Lower lobe of right lung (tissue), 2 donors: ENCODE measurements around the gene SLC9A8. TPM values are rescaled to one million over a fixed set of nuclear protein-coding genes. Genes with fewer than 3 reads are reported as not detected.

Experiments
- ATAC-seq, 2 donors: fragments of 200-7000 bp; cut with Tn5 transposase; one replicate each; pipeline ENCODE4 v1.9.1; 2020 to 2022; ENCODE audit warnings: mild to moderate bottlenecking in 2 of 2, moderate library complexity in 2 of 2
- DNase-seq: peaks from one replicate; pipeline ENCODE4 v3.0.0-alpha.2; 2020
- H3K27ac ChIP-seq: fragments of 200-600 bp; one replicate; pipeline ENCODE4 v1.8.0; 2022
- H3K27me3 ChIP-seq: fragments of 200-600 bp; one replicate; pipeline ENCODE4 v1.8.0; 2022; ENCODE audit warnings: low read depth
- H3K36me3 ChIP-seq: fragments of 200-600 bp; one replicate; pipeline ENCODE4 v1.8.0; 2022; ENCODE audit warnings: mild to moderate bottlenecking
- H3K4me1 ChIP-seq: fragments of 200-600 bp; one replicate; pipeline ENCODE4 v1.8.0; 2022
- H3K4me3 ChIP-seq: fragments of 200-600 bp; one replicate; pipeline ENCODE4 v1.8.0; 2022; ENCODE audit warnings: mild to moderate bottlenecking
- H3K9me3 ChIP-seq: fragments of 200-600 bp; one replicate; pipeline ENCODE4 v1.8.0; 2022
- CTCF ChIP-seq: fragments of 200-600 bp; IDR thresholded peaks from one replicate; pipeline ENCODE4 v1.8.0; 2022; ENCODE audit warnings: antibody characterized with exemption, mild to moderate bottlenecking
- intact Hi-C: fragments of 100-400 bp; cut with DNase I; formaldehyde crosslinking; loops from one replicate; pipeline ENCODE4 v1.11.0; 2022
- total RNA-seq: library from RNA; stranded (reverse); fragmentation: NEBNext Ultra II Directional; extraction: Animal tissue kit (Norgen Biotek cat#: 25700); gene quantifications from one replicate; pipeline ENCODE4 v1.2.1, GENCODE V29; 2021
- donor health status: DM: no; HTN: yes; CAD: no; lungs with severe emphysema.

SLC9A8 gene
- total RNA-seq, 1 donor from 2014 or later: 17.7 TPM

- ATAC-seq (peak; percentile 1), DNase-seq (peak; percentile 51)
- intact Hi-C loops: no loop called here
- Histone ChIP-seq H3K36me3 (peaks cover 15% of the 10 kb centered on the region), H3K27ac (peak overlapping the region; percentile 98), H3K27me3 (no peaks in the 10 kb centered on the region), H3K4me1 (peaks cover 33% of the 10 kb centered on the region), H3K4me3 (peak overlapping the region; percentile 99), H3K9me3 (no peaks in the 10 kb centered on the region)
- TF ChIP-seq CTCF: no peak
Observed at GRCh38 chr20:49935746-49936152, 123.1 kb downstream of the SLC9A8 start.

DNA sequence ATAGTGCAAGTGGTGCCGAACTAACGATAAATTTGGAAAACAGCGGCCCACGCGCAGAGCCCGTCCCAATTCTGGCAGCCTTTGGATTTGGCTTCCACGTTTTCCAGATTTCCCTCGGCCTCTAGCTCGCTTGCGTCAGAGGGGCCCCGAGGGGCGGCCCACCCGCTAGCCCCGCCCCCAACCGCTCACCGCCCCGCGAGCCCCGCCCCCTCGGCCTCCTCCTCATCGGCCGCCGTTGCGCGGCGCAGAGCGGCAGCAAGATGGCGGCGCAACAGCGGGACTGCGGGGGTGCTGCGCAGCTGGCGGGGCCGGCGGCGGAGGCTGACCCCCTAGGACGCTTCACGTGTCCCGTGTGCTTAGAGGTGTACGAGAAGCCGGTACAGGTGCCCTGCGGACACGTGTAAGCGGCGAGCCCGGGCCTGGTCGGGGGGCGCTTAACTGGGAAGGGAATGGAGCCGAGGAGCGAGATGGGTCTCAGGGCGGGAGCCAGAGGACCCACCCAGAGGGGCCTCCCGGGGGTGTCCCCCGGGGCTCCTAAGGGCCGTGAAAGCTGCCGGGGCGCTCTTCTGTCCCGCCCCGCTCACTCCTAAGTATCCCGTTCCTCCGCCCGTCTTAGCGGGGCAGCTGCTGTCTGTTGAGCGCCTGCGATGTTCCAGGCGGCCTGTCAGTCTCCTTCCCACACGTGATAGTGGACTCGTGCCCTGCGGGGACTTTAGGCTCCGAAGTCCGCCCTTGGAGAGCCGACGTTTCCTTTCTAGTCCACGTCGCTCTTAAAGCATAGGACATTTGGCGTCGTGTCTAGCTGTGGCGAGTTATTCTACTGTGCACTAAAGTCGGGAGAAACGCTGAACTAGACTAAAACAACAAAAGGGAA lies 123.8 kb downstream of the SLC9A8 start, which contains the start of gene RNF114:
Gene RNF114 (plus strand): TSS at position 245 of the 874 bp plus-strand sequence. CDS start 16 bp downstream, at position 261.
- H3K4me1 ChIP-seq: peaks cover 33% of the 10 kb centered on the region
- H3K9me3 ChIP-seq: no peaks in the 10 kb centered on the region
- peaks cover 22% of the 10 kb centered on the region for H3K36me3 ChIP-seq
- H3K27ac ChIP-seq: peak within 1 kb of the TSS; percentile 98
- ATAC-seq: peak; percentile 97 to 98
- H3K4me3 ChIP-seq: peak within 1 kb of the TSS; percentile 99
- DNase-seq: peak; percentile 92
- H3K27me3 ChIP-seq: no peaks in the 10 kb centered on the region
- intact Hi-C loops: no loop called here
- peak; percentile 10 for TF ChIP-seq CTCF

DNA sequence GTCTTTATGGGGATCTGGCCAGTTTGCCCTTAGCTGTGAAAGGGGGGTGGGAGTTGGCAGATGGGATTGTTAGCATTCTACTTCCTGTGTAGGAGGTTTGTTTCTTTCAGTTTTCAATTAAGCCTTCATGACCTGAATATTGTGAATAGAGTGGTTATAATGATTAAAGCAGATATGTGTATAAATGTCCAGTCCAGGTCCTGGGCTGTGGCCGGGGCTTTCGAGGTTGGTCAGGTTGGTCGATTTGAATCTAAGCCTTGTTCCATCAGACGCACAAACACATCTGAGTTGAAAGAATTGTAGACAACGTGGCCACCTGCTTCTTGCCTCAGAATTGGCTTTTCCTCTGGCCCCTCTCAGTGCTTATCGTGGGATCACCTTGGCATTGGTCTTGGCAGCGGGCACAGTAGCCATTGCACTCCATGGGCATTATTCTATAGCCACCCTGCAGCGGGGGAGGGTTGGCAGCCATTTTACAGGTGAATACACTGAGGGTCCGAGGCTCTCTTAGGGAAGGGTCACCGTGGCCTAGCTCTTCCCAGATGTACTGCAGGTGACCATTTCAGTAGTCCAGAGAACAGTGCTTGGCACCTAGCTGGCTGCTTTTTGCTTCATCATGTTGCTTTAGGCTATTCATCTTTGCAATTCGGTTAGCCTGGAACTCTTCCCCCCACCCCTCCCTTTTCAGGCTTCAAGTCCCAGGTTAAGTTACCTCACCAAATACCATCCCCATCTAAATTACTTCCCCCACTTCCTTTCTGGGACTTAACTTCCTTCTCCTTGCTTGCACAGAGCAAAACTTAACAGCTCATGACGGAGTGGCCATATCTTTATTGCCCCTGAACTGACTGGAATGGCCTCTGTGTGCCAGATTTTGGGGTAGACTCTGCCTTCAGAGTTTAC lies 124.7 kb downstream of the SLC9A8 start:
- H3K27ac ChIP-seq: peak overlapping the region; percentile 98
- no peak for TF ChIP-seq CTCF
- ATAC-seq (peak; percentile 22 to 36), DNase-seq (no peak)
- peaks cover 40% of the 10 kb centered on the region for H3K4me1 ChIP-seq
- intact Hi-C loops: no loop called here
- H3K9me3 ChIP-seq: no peaks in the 10 kb centered on the region
- H3K36me3 ChIP-seq: peaks cover 30% of the 10 kb centered on the region
- no peaks in the 10 kb centered on the region for H3K27me3 ChIP-seq
- peak overlapping the region; percentile 99 for H3K4me3 ChIP-seq

DNA sequence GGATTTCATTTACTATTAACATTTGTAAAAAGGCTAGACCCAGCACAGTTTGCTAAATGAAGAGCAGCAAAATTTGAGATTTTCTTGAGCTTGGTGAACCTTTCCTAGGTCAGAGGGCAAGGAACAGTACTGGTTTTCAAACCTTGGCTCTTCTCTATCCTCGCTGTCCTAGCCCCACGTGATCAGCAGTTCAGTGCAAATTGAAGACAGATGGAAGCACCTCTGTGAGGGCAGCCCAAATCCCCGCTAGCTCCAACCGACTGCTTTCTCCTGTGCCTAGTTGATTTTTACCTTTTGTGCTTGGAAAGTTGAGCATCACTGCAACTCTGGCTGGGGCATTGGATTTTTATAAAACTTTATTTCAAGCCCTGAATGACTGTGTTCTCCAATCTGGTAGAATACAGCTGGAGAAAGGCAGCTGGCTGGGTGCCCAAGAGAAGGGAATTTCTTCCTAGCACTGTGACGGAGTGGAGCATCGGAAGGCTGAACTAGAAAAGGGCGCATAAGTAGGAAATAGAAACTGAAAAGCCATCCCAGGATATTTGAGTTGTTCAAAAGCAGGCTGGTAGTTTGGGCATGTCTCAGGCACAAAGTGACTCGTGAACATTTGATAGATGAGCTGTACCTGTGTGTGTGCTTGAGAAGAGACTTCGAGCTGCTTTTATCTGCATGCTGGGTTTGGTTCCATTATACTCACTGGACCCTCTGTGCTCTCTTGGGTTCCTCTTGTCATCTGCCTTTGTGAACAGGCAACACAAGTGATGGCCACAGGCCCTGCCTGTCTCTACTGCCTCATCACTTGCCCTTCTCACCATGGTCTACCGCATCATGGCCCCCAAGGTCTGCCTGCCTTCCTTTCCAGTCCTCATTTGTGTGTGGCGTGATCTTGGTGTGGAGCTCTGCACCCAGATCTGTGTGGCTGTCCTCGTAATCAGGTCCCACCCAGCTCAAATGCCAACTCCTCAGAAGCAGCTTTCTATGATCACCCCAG lies 125.8 kb downstream of the SLC9A8 start:
- Histone ChIP-seq H3K36me3 (peaks cover 41% of the 10 kb centered on the region), H3K4me1 (peaks cover 40% of the 10 kb centered on the region), H3K4me3 (peak overlapping the region; percentile 99), H3K27me3 (no peaks in the 10 kb centered on the region), H3K27ac (peak overlapping the region; percentile 39), H3K9me3 (no peaks in the 10 kb centered on the region)
- DNase-seq: no peak
- intact Hi-C loops: no loop called here
- TF ChIP-seq CTCF: no peak
- no peak for ATAC-seq
